SIG-M5 (cell line): ENCODE data around the gene ABCD1.
"Not testable (repeated sequence)": the region's sequence is repeated elsewhere in the genome, so short reads cannot be mapped to it uniquely, and the experiment has no call there.

Experiments
- DNase-seq: peaks from one replicate; lab custom pipeline; 2025; lab: John Stamatoyannopoulos, UW

Gene ABCD1

GRCh38 chrX:153709726-153710674, 14.7 kb upstream of the ABCD1 start:
- DNase-seq, result no peak

- no peak for DNase-seq
These were observed 10.4 kb upstream of the ABCD1 start for GRCh38 chrX:153714256-153714655.

GRCh38 chrX:153717445-153717844, 7.2 kb upstream of the ABCD1 start:
- no peak for DNase-seq

- DNase-seq, result no peak
These were observed 5.4 kb upstream of the ABCD1 start for GRCh38 chrX:153719238-153719637.

GRCh38 chrX:153719701-153720100, 5.0 kb upstream of the ABCD1 start:
- no peak for DNase-seq

- no peak for DNase-seq
These were observed 1.8 kb upstream of the ABCD1 start for GRCh38 chrX:153722704-153723350.

GRCh38 chrX:153723351-153724251, 1.1 kb upstream of the ABCD1 start:
- DNase-seq, result no peak

- DNase-seq, result no peak
These were observed 579 bp downstream of the ABCD1 start for GRCh38 chrX:153725039-153725831.

- no peak for DNase-seq
These were observed 1.2 kb downstream of the ABCD1 start for GRCh38 chrX:153725832-153726285.

GRCh38 chrX:153726286-153727122, 1.8 kb downstream of the ABCD1 start:
- no peak for DNase-seq

- no peak for DNase-seq
These were observed 2.7 kb downstream of the ABCD1 start for GRCh38 chrX:153727123-153727931.

GRCh38 chrX:153728095-153728494, 3.4 kb downstream of the ABCD1 start:
- DNase-seq, result no peak

- DNase-seq, result no peak
These were observed 4.4 kb downstream of the ABCD1 start for GRCh38 chrX:153728951-153729631.

GRCh38 chrX:153730115-153730514, 5.5 kb downstream of the ABCD1 start:
- not testable (repeated sequence) for DNase-seq

- no peak for DNase-seq
These were observed 6.6 kb downstream of the ABCD1 start for GRCh38 chrX:153731117-153731844.

- no peak for DNase-seq
These were observed 7.2 kb downstream of the ABCD1 start for GRCh38 chrX:153731845-153732215.

GRCh38 chrX:153732401-153732800, 7.7 kb downstream of the ABCD1 start:
- DNase-seq, result no peak

GRCh38 chrX:153733651-153734240, 9.1 kb downstream of the ABCD1 start:
- DNase-seq, result no peak
